Activated CD8-positive, alpha-beta memory T cell treated with anti-CD3 and anti-CD28 coated beads, Interleukin-2, amount 50 U/mL, for 48 hours (primary cell): ENCODE measurements around the gene CHST15.

Experiments
- DNase-seq: peaks from one replicate; pipeline ENCODE4 v3.0.0-alpha.2; 2020

The CHST15 gene

GRCh38 chr10:124061030-124061429 lies 32.4 kb downstream of the CHST15 start:
- DNase-seq: no peak

GRCh38 chr10:124060148-124060720 lies 33.2 kb downstream of the CHST15 start:
- DNase-seq: no peak

GRCh38 chr10:124059551-124059950 lies 33.8 kb downstream of the CHST15 start:
- DNase-seq: no peak

- DNase-seq: no peak
Measured at GRCh38 chr10:124058346-124059003, 34.9 kb downstream of the CHST15 start.

GRCh38 chr10:124057601-124058000 lies 35.8 kb downstream of the CHST15 start:
- DNase-seq: no peak

- no peak for DNase-seq
Measured at GRCh38 chr10:124056337-124056980, 36.9 kb downstream of the CHST15 start.

GRCh38 chr10:124053971-124054370 lies 39.4 kb downstream of the CHST15 start:
- DNase-seq: no peak

GRCh38 chr10:124052561-124052960 lies 40.8 kb downstream of the CHST15 start:
- DNase-seq: no peak

GRCh38 chr10:124050021-124051015 lies 43.1 kb downstream of the CHST15 start:
- no peak for DNase-seq

GRCh38 chr10:124049484-124049883 lies 43.9 kb downstream of the CHST15 start:
- no peak for DNase-seq

GRCh38 chr10:124048371-124049290 lies 44.8 kb downstream of the CHST15 start:
- DNase-seq: no peak

- no peak for DNase-seq
Measured at GRCh38 chr10:124047427-124048152, 45.8 kb downstream of the CHST15 start.

GRCh38 chr10:124045801-124046355 lies 47.5 kb downstream of the CHST15 start:
- no peak for DNase-seq

- no peak for DNase-seq
Measured at GRCh38 chr10:124045276-124045675, 48.1 kb downstream of the CHST15 start.

- no peak for DNase-seq
Measured at GRCh38 chr10:124044143-124044862, 49.1 kb downstream of the CHST15 start.

- no peak for DNase-seq
Measured at GRCh38 chr10:124043310-124044142, 49.9 kb downstream of the CHST15 start.

- DNase-seq: no peak
Measured at GRCh38 chr10:124042656-124043309, 50.6 kb downstream of the CHST15 start.

GRCh38 chr10:124041675-124042445 lies 51.5 kb downstream of the CHST15 start:
- no peak for DNase-seq
